Fibroblast of skin of abdomen (primary cell): Measurements from ENCODE around the gene FAAP24.
"Not testable (repeated sequence)": the region's sequence is repeated elsewhere in the genome, so short reads cannot be mapped to it uniquely, and the experiment has no call there.

ENCODE experiments used
- DNase-seq: peaks from one replicate; pipeline ENCODE4 v3.0.0-alpha.2; 2013

Gene FAAP24

GRCh38 chr19:33000510-33000909 is 28.5 kb downstream of the FAAP24 start:
- DNase-seq, result no peak

- DNase-seq, result no peak
These were observed 28.9 kb downstream of the FAAP24 start for GRCh38 chr19:33000910-33001309.

GRCh38 chr19:33002126-33002865 is 30.3 kb downstream of the FAAP24 start:
- DNase-seq, result not testable (repeated sequence)

GRCh38 chr19:33003424-33004024 is 31.5 kb downstream of the FAAP24 start:
- not testable (repeated sequence) for DNase-seq

- no peak for DNase-seq
These were observed 33.4 kb downstream of the FAAP24 start for GRCh38 chr19:33005440-33005839.

- DNase-seq, result no peak
These were observed 36.7 kb downstream of the FAAP24 start for GRCh38 chr19:33008738-33009137.

GRCh38 chr19:33010891-33011290 is 38.8 kb downstream of the FAAP24 start:
- DNase-seq, result not testable (repeated sequence)

GRCh38 chr19:33022472-33023116 is 50.6 kb downstream of the FAAP24 start:
- no peak for DNase-seq

GRCh38 chr19:33024398-33024797 is 52.4 kb downstream of the FAAP24 start:
- no peak for DNase-seq

GRCh38 chr19:33025468-33026238 is 53.6 kb downstream of the FAAP24 start:
- not testable (repeated sequence) for DNase-seq

GRCh38 chr19:33026602-33027001 is 54.6 kb downstream of the FAAP24 start:
- DNase-seq, result not testable (repeated sequence)
